SU-DHL-6 (cell line): ENCODE data around the gene ZNHIT3.

Experiments
- H2AFZ ChIP-seq: fragments of 200-600 bp; sonication (generic); 2 replicates; pipeline ENCODE4 v1.6.1; 2014; ENCODE audit warnings: low read depth, mild to moderate bottlenecking, moderate library complexity, mixed read lengths, antibody characterized with exemption, low read length; ENCODE audit not compliant: severe bottlenecking
- H3F3A ChIP-seq: fragments of 200-600 bp; shearing (Covaris generic); 2 replicates; pipeline ENCODE4 v1.6.0; 2016; ENCODE audit warnings: antibody characterized with exemption, mild to moderate bottlenecking; ENCODE audit not compliant: insufficient read depth
- H3K27ac ChIP-seq: fragments of 200-600 bp; sonication (generic); 2 replicates; pipeline ENCODE4 v1.5.1; 2016; ENCODE audit warnings: low read depth, mild to moderate bottlenecking, low read length, moderate library complexity, mixed read lengths
- H3K27me3 ChIP-seq: fragments of 200-600 bp; sonication (generic), shearing (Covaris generic); 2 replicates; pipeline ENCODE4 v1.6.0; 2014; ENCODE audit warnings: mild to moderate bottlenecking, low read length
- H3K36me3 ChIP-seq: fragments of 200-600 bp; sonication (generic); 2 replicates; pipeline ENCODE4 v1.6.1; 2014; ENCODE audit warnings: mild to moderate bottlenecking, low read length, mixed read lengths
- H3K4me2 ChIP-seq: fragments of 300-600, 200-600 bp; shearing (Covaris generic), sonication (generic); 2 replicates; pipeline ENCODE4 v1.6.0; 2014; ENCODE audit warnings: low read length, low read depth, mild to moderate bottlenecking; ENCODE audit not compliant: poor library complexity, severe bottlenecking
- H3K4me3 ChIP-seq: fragments of 200-600 bp; sonication (generic); 2 replicates; pipeline ENCODE4 v1.5.1; 2014; ENCODE audit warnings: antibody characterized with exemption, low read length, mild to moderate bottlenecking, mixed read lengths; ENCODE audit not compliant: insufficient read depth, poor library complexity, severe bottlenecking
- H3K79me2 ChIP-seq: fragments of 200-600 bp; sonication (generic); 2 replicates; pipeline ENCODE4 v1.6.1; 2014; ENCODE audit warnings: mild to moderate bottlenecking, low read length, moderate library complexity; ENCODE audit not compliant: insufficient read depth
- H3K9ac ChIP-seq: fragments of 200-600 bp; sonication (generic); 2 replicates; pipeline ENCODE4 v1.7.0; 2014; ENCODE audit warnings: mild to moderate bottlenecking, low read length
- H3K9me2 ChIP-seq: fragments of 200-600 bp; sonication (generic); replicated peaks from 2 replicates; pipeline ENCODE4 v1.6.1; 2014; ENCODE audit warnings: low read length; ENCODE audit not compliant: insufficient read depth
- H3K9me3 ChIP-seq: fragments of 200-600 bp; sonication (generic); 2 replicates; pipeline ENCODE4 v1.6.1; 2014; ENCODE audit warnings: low read length, mixed read lengths; ENCODE audit not compliant: insufficient read depth
- H4K20me1 ChIP-seq: fragments of 200-600 bp; sonication (generic); 2 replicates; pipeline ENCODE4 v1.6.1; 2014; ENCODE audit warnings: low read depth, mild to moderate bottlenecking, antibody characterized with exemption, low read length, moderate library complexity, mixed read lengths
- EZH2phosphoT487 ChIP-seq: fragments of 200-600 bp; sonication (generic), shearing (Covaris generic); conservative IDR thresholded peaks from 2 replicates; pipeline ENCODE4 v1.6.1; 2018; ENCODE audit warnings: mild to moderate bottlenecking, antibody characterized with exemption, low read length, moderate library complexity, mixed read lengths
- TF ChIP-seq, protein P1 (sequence below): fragments of 200-600 bp; sonication (generic); IDR thresholded peaks from one replicate; pipeline ENCODE4 v1.5.1; 2017; ENCODE audit warnings: antibody characterized with exemption, mild to moderate bottlenecking, low read length, moderate library complexity; ENCODE audit not compliant: insufficient read depth, poor library complexity, severe bottlenecking

Gene ZNHIT3

DNA sequence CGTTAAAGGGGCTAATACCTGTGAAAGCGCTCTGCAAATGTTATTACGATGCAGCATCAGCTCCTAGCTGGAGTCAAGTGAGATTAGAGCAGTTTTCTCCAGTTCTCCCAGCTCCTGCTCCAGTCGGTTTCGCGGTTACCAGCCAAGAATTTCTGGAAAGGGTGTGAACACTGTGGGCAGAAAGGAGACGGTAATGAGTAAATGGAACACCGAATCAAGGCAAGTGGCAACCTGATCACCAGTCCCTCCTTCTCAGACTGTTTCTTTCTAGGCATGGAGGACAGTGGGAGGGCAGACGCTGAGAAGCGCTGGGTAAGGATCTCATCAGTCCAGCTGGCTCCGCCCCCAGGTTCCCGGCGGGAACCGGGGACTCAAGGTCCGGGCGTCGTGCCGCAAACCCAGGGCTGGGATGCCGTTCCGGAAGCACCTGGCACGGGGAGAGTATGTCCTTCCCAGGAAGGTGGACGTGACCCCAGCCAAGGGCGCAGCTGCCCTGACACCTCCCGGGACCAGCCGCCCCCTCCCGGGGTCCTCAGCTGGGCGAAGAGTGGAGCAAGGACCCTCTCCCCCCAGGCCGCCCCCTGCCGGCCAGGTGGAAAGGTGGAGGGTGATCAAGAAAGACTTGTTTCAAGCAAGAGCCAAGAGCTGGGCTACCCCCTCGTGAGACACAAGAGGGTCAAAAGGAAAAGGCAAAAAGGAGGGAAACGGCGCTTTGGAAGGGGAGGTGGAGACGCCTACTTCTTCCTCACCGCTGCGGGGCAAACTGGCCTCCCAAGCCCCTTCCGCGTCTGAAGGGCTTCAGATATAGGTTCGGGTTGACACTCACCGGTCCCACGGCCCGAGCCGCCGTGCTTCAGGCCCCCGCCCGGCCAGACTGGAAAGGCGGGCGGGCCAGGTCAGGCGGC is 47.7 kb downstream of the ZNHIT3 start:
- Histone ChIP-seq H4K20me1 (no peaks in the 10 kb centered on the region), H3K27ac (peak overlapping the region; percentile 83), H3K9ac (peak overlapping the region; percentile 89), H2AFZ (peak overlapping the region; percentile 73), H3K9me3 (no peaks in the 10 kb centered on the region), H3F3A (peaks cover 19% of the 10 kb centered on the region; the same call in 1 of the 2 replicates), H3K36me3 (peaks cover 8% of the 10 kb centered on the region; the same call in 1 of the 2 replicates), H3K79me2 (peaks cover 43% of the 10 kb centered on the region), H3K9me2 (no peaks in the 10 kb centered on the region), H3K4me3 (peak overlapping the region; percentile 87), H3K27me3 (no peaks in the 10 kb centered on the region), H3K4me2 (peak overlapping the region; percentile 67)
- TF ChIP-seq, protein P1, sequence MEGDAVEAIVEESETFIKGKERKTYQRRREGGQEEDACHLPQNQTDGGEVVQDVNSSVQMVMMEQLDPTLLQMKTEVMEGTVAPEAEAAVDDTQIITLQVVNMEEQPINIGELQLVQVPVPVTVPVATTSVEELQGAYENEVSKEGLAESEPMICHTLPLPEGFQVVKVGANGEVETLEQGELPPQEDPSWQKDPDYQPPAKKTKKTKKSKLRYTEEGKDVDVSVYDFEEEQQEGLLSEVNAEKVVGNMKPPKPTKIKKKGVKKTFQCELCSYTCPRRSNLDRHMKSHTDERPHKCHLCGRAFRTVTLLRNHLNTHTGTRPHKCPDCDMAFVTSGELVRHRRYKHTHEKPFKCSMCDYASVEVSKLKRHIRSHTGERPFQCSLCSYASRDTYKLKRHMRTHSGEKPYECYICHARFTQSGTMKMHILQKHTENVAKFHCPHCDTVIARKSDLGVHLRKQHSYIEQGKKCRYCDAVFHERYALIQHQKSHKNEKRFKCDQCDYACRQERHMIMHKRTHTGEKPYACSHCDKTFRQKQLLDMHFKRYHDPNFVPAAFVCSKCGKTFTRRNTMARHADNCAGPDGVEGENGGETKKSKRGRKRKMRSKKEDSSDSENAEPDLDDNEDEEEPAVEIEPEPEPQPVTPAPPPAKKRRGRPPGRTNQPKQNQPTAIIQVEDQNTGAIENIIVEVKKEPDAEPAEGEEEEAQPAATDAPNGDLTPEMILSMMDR: peak; percentile 83
- TF ChIP-seq EZH2phosphoT487: no peak

DNA sequence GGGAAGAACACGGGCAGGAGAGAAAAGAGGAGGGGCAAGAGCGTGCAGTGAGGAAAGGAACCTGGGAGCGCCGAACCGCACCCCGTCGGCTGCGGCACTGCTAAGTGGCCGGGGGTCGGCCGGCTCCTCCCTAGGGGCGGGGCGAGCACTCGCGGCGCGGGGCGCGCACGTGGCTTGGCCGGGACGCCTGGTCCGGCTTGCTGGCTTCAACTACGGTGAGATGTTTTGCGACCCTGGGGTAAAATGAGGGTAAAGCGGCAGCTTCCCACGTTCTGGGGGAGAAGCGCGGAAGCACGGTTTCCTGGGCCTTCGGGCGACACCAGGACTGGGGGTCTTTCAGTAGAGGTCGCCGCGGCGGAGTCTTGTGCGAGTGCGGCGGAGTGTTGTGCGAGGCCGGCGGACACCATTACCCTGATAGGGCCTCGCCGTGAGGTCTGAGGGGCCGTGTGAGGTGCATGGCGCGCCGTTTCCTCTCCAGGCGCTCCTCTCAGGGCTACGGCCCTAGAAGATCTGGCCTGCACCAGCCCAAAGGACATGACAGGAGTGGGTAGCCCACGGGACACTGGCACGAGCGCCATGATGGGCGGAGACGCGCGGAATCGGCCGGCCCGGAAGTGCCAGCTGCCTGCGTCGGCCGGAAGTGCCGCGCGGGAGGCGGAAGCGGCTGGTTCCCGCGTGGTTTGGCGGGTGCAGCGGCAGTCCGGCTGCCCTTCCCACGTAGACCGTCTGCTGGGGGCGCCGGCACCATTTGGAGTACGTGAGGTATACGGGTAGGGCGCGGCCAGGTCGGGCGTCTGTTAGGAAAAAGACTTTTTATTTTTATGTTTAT is 48.6 kb downstream of the ZNHIT3 start, which contains the start of the genes MYO19 and PIGW:
TSS of gene MYO19 (minus strand) at position 29 of the 829 bp plus-strand sequence. CDS start 2,330 bp downstream, outside the sequence.
TSS of gene PIGW (plus strand) at position 148 of the 829 bp plus-strand sequence. CDS start 2,115 bp downstream, outside the sequence.
- Histone ChIP-seq H3K9ac (peak within 1 kb of the TSS; percentile 89), H3K27me3 (no peaks in the 10 kb centered on the region), H3K79me2 (peaks cover 43% of the 10 kb centered on the region), H4K20me1 (no peaks in the 10 kb centered on the region), H2AFZ (peak within 1 kb of the TSS; percentile 73), H3K9me3 (no peaks in the 10 kb centered on the region), H3F3A (peaks cover 25% of the 10 kb centered on the region), H3K4me2 (peak within 1 kb of the TSS; percentile 67), H3K4me3 (peak within 1 kb of the TSS; percentile 87), H3K9me2 (no peaks in the 10 kb centered on the region), H3K36me3 (peaks cover 8% of the 10 kb centered on the region; the same call in 1 of the 2 replicates), H3K27ac (peak within 1 kb of the TSS; percentile 83)
- TF ChIP-seq EZH2phosphoT487: no peak
- TF ChIP-seq, protein P1: no peak

DNA sequence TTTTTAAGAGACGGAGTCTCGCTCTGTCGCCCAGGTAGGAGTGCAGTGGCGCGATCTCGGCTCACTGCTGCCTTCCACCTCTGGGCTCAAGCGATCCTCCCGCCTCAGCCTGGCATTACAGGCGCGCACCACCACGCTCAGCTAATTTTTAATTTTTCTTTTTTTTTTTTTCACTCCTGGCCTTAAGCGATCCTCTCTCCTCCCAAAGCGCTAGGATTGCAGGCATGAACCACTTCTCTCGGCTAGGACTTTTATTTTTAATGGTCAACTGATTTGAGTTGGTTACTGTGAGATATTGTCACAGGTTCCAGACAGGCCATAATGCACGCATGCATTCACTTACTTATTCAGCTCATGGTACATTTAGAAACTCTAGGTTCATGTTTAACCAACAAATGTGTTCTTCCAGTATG is 49.2 kb downstream of the ZNHIT3 start:
- peaks cover 8% of the 10 kb centered on the region; the same call in 1 of the 2 replicates for H3K36me3 ChIP-seq

More for the DNA sequence above, 49.2 kb downstream of the ZNHIT3 start:
- H3K9me2 ChIP-seq: no peaks in the 10 kb centered on the region
- H3K27ac ChIP-seq: peak overlapping the region; percentile 83
- H3K79me2 ChIP-seq: peaks cover 43% of the 10 kb centered on the region
- H3K9ac ChIP-seq: peak overlapping the region; percentile 89
- TF ChIP-seq, protein P1: no peak
- no peak for TF ChIP-seq EZH2phosphoT487
- no peaks in the 10 kb centered on the region for H3K27me3 ChIP-seq
- peak overlapping the region; percentile 5 for H2AFZ ChIP-seq
- H3K9me3 ChIP-seq: no peaks in the 10 kb centered on the region
- peaks cover 28% of the 10 kb centered on the region for H3F3A ChIP-seq
- H3K4me3 ChIP-seq: peak overlapping the region; percentile 87
- peak overlapping the region; percentile 67 for H3K4me2 ChIP-seq
- no peaks in the 10 kb centered on the region for H4K20me1 ChIP-seq
